ENCODE data around the gene XIAP.
"Not testable (repeated sequence)": the region's sequence is repeated elsewhere in the genome, so short reads cannot be mapped to it uniquely, and the experiment has no call there.

Gene XIAP

DNA sequence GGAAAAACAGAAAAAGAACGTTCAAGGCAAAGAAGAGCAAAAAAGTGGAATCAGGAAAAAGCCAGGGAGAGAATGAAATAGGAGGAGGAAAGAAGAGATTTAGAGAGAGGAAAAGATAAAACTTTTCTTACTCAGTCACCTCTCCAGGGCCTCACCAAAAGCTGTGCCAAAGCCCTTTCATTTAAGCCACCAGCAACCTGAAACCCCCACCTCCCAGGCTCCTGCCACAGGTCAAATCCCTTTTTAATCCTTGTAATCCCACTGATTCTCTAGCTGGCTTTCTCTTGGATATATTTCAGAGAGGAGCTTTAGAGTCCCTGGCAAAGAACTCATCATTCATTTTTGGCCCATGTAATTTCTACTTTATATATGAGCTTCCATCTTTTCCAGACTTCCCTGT lies 25.7 kb upstream of the XIAP start:
- Histone ChIP-seq H3K27ac (ENCODE audit: low read depth, low read length) (no peak overlapping the region), H2AFZ (ENCODE audit: insufficient read depth, low read length, poor library complexity) (no peak overlapping the region), H3K36me3 (ENCODE audit: control insufficient read depth in 1 of 2, insufficient read depth in 2 of 2, low read length in 2 of 2) (no peaks in the 10 kb centered on the region), H3K23ac (ENCODE audit: low read length) (no peak overlapping the region), H4K91ac (ENCODE audit: low read depth, low read length) (no peak overlapping the region), H2BK120ac (ENCODE audit: insufficient read depth, low read length, poor library complexity) (no peak overlapping the region), H3K79me1 (ENCODE audit: low read length) (no peaks in the 10 kb centered on the region), H3K79me2 (ENCODE audit: control insufficient read depth, insufficient read depth, low read length, poor library complexity) (no peaks in the 10 kb centered on the region), H2BK12ac (ENCODE audit: low read length) (no peak overlapping the region), H3K18ac (ENCODE audit: low read length) (no peak overlapping the region), H2AK5ac (ENCODE audit: low read length) (no peak overlapping the region), H3K9ac (ENCODE audit: low read length) (no peak overlapping the region), H4K8ac (ENCODE audit: low read depth, low read length) (no peak overlapping the region), H3K9me3 (ENCODE audit: insufficient read depth, low read depth, low read length) (no peaks in the 10 kb centered on the region), H2BK5ac (ENCODE audit: low read depth, low read length, poor library complexity) (no peak overlapping the region), H3K4ac (ENCODE audit: low read depth, low read length) (no peak overlapping the region), H3K14ac (ENCODE audit: low read length) (no peak overlapping the region), H3K4me2 (ENCODE audit: low read length) (no peak overlapping the region), H3K4me3 (ENCODE audit: low read depth, low read length) (no peak overlapping the region), H3K4me1 (ENCODE audit: control insufficient read depth in 1 of 2, insufficient read depth in 2 of 2, low read length in 2 of 2) (no peaks in the 10 kb centered on the region), H4K12ac (ENCODE audit: low read depth, low read length) (no peak overlapping the region), H3K27me3 (ENCODE audit: insufficient read depth, low read length) (no peaks in the 10 kb centered on the region)
- no peak for DNase-seq
- no CpG with 5 or more reads among the region's 1 CpG for WGBS (ENCODE audit: extremely low coverage, insufficient coverage, insufficient read length)

DNA sequence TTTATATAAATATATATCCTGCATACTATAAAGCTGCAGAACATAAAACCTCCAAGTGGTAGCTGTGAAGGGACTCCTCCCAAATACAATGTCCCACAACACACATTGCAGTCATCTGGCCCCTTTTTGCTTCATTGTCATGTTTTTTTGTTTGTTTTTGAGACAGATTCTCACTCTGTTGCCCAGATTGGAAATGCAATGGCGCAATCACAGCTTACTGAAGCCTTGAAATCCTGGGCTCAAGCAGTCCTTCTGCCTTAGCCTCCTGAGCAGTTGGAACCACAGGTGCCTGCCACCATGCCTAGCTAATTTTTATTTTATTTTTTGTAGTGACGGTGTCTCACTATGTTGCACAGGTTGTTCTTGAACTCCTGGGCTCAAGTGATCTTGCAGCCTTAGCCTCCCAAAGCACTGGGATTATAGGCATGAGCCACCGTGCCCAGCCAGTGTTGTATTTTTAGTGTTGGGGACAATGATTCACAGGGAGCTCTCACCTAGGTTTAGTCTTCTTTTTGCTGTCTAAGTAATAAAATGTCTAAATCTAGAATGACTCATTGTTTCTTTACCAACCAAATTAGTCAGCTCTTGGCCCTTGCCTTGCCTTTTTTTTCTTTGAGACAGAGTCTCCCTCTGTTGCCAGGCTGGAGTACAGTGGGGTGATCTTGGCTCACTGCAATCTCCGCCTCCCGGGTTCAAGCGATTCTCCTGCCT lies 24.0 kb upstream of the XIAP start:
- no peaks in the 10 kb centered on the region for H3K36me3 ChIP-seq (ENCODE audit: control insufficient read depth in 1 of 2, insufficient read depth in 2 of 2, low read length in 2 of 2)
- H3K79me2 ChIP-seq (ENCODE audit: control insufficient read depth, insufficient read depth, low read length, poor library complexity): no peaks in the 10 kb centered on the region
- no peak overlapping the region for H2BK5ac ChIP-seq (ENCODE audit: low read depth, low read length, poor library complexity)
- peak in 1 of 2 donors; percentile 35 for DNase-seq
- H3K18ac ChIP-seq (ENCODE audit: low read length): no peak overlapping the region
- H3K79me1 ChIP-seq (ENCODE audit: low read length): no peaks in the 10 kb centered on the region
- H4K91ac ChIP-seq (ENCODE audit: low read depth, low read length): no peak overlapping the region
- no peak overlapping the region for H4K8ac ChIP-seq (ENCODE audit: low read depth, low read length)
- H3K27ac ChIP-seq (ENCODE audit: low read depth, low read length): no peak overlapping the region
- H3K27me3 ChIP-seq (ENCODE audit: insufficient read depth, low read length): no peaks in the 10 kb centered on the region
- no peaks in the 10 kb centered on the region for H3K4me1 ChIP-seq (ENCODE audit: control insufficient read depth in 1 of 2, insufficient read depth in 2 of 2, low read length in 2 of 2)
- no peak overlapping the region for H3K4me3 ChIP-seq (ENCODE audit: low read depth, low read length)
- H3K14ac ChIP-seq (ENCODE audit: low read length): no peak overlapping the region
- no peak overlapping the region for H3K23ac ChIP-seq (ENCODE audit: low read length)
- H3K9ac ChIP-seq (ENCODE audit: low read length): no peak overlapping the region
- no CpG with 5 or more reads among the region's 6 CpGs for WGBS (ENCODE audit: extremely low coverage, insufficient coverage, insufficient read length)
- H2BK12ac ChIP-seq (ENCODE audit: low read length): no peak overlapping the region
- no peaks in the 10 kb centered on the region for H3K9me3 ChIP-seq (ENCODE audit: insufficient read depth, low read depth, low read length)
- H3K4ac ChIP-seq (ENCODE audit: low read depth, low read length): no peak overlapping the region
- no peak overlapping the region for H2AK5ac ChIP-seq (ENCODE audit: low read length)
- H4K12ac ChIP-seq (ENCODE audit: low read depth, low read length): no peak overlapping the region
- no peak overlapping the region for H3K4me2 ChIP-seq (ENCODE audit: low read length)
- no peak overlapping the region for H2BK120ac ChIP-seq (ENCODE audit: insufficient read depth, low read length, poor library complexity)
- no peak overlapping the region for H2AFZ ChIP-seq (ENCODE audit: insufficient read depth, low read length, poor library complexity)

DNA sequence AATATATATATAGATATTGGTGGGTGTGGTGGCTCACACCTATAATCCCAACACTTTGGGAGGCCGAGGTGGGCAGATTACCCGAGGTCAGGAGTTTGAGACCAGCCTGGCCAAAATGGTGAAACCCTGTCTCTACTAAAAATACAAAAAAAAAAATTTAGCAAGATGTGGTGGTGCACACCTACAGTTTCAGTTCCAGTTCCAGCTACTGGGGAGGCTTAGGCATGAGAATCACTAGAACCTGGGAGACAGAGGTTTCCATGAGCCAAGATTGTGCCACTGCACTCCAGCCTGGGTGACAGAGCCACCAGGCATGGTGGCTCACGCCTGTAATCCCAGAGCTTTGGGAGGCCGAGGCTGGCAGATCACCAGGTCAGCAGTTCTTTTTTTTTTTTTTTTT lies 14.7 kb upstream of the XIAP start:
- H2BK120ac ChIP-seq (ENCODE audit: insufficient read depth, low read length, poor library complexity); H3K4me1 ChIP-seq (ENCODE audit: control insufficient read depth in 1 of 2, insufficient read depth in 2 of 2, low read length in 2 of 2); H4K8ac ChIP-seq (ENCODE audit: low read depth, low read length); H2AFZ ChIP-seq (ENCODE audit: insufficient read depth, low read length, poor library complexity); H3K9me3 ChIP-seq (ENCODE audit: insufficient read depth, low read depth, low read length); H2AK5ac ChIP-seq (ENCODE audit: low read length); H4K91ac ChIP-seq (ENCODE audit: low read depth, low read length); H3K23ac ChIP-seq (ENCODE audit: low read length); H3K79me1 ChIP-seq (ENCODE audit: low read length); H3K4ac ChIP-seq (ENCODE audit: low read depth, low read length); H2BK12ac ChIP-seq (ENCODE audit: low read length); H3K4me3 ChIP-seq (ENCODE audit: low read depth, low read length); H3K27me3 ChIP-seq (ENCODE audit: insufficient read depth, low read length); H3K79me2 ChIP-seq (ENCODE audit: control insufficient read depth, insufficient read depth, low read length, poor library complexity); H4K12ac ChIP-seq (ENCODE audit: low read depth, low read length); H3K4me2 ChIP-seq (ENCODE audit: low read length); DNase-seq; H2BK5ac ChIP-seq (ENCODE audit: low read depth, low read length, poor library complexity); H3K9ac ChIP-seq (ENCODE audit: low read length); H3K14ac ChIP-seq (ENCODE audit: low read length); H3K36me3 ChIP-seq (ENCODE audit: control insufficient read depth in 1 of 2, insufficient read depth in 2 of 2, low read length in 2 of 2); H3K27ac ChIP-seq (ENCODE audit: low read depth, low read length); H3K18ac ChIP-seq (ENCODE audit: low read length): not testable (repeated sequence)
- no CpG with 5 or more reads among the region's 4 CpGs for WGBS (ENCODE audit: extremely low coverage, insufficient coverage, insufficient read length)

DNA sequence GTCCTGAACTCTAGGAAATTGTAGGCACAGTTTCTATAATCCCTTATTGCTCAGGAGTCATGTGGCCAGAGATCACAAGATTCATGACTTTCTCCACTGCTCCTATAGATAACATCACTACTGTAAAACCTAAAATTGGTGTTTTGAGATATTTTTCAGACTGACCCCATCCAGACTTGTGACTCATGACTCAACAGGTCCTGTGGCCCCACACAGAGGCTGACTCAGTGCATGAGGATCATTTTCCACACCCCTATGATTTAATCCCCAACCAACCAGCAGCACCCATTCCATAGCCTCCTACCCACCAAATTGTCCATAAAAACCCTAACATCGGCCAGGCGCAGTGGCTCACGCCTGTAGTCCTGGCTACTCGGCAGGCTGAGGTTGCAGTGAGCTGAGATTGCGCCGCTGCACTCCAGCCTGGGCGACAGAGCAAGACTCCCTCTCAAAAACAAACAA lies 13.2 kb upstream of the XIAP start:
- Histone ChIP-seq H3K36me3 (ENCODE audit: control insufficient read depth in 1 of 2, insufficient read depth in 2 of 2, low read length in 2 of 2) (no peaks in the 10 kb centered on the region), H3K4ac (ENCODE audit: low read depth, low read length) (no peak overlapping the region), H4K12ac (ENCODE audit: low read depth, low read length) (no peak overlapping the region), H3K9ac (ENCODE audit: low read length) (no peak overlapping the region), H3K4me1 (ENCODE audit: control insufficient read depth in 1 of 2, insufficient read depth in 2 of 2, low read length in 2 of 2) (peaks cover 0 to 2% of the 10 kb centered on the region in 2 experiments), H2AK5ac (ENCODE audit: low read length) (no peak overlapping the region), H3K18ac (ENCODE audit: low read length) (no peak overlapping the region), H2BK120ac (ENCODE audit: insufficient read depth, low read length, poor library complexity) (no peak overlapping the region), H3K9me3 (ENCODE audit: insufficient read depth, low read depth, low read length) (no peaks in the 10 kb centered on the region), H2BK12ac (ENCODE audit: low read length) (no peak overlapping the region), H3K4me2 (ENCODE audit: low read length) (no peak overlapping the region), H3K4me3 (ENCODE audit: low read depth, low read length) (no peak overlapping the region), H2BK5ac (ENCODE audit: low read depth, low read length, poor library complexity) (no peak overlapping the region), H3K27ac (ENCODE audit: low read depth, low read length) (no peak overlapping the region), H2AFZ (ENCODE audit: insufficient read depth, low read length, poor library complexity) (no peak overlapping the region), H3K79me1 (ENCODE audit: low read length) (no peaks in the 10 kb centered on the region), H3K14ac (ENCODE audit: low read length) (no peak overlapping the region), H3K79me2 (ENCODE audit: control insufficient read depth, insufficient read depth, low read length, poor library complexity) (no peaks in the 10 kb centered on the region), H3K27me3 (ENCODE audit: insufficient read depth, low read length) (no peaks in the 10 kb centered on the region), H4K91ac (ENCODE audit: low read depth, low read length) (no peak overlapping the region), H3K23ac (ENCODE audit: low read length) (no peak overlapping the region), H4K8ac (ENCODE audit: low read depth, low read length) (no peak overlapping the region)
- WGBS (ENCODE audit: extremely low coverage, insufficient coverage, insufficient read length): no CpG with 5 or more reads among the region's 7 CpGs
- peak; percentile 52 to 65 for DNase-seq
